GM23338 (cell line): ENCODE measurements around the gene CPNE5. TPM values are rescaled to one million over a fixed set of nuclear protein-coding genes. Genes with fewer than 3 reads are reported as not detected.

ENCODE experiments used
- ATAC-seq: fragments of 200-7000 bp; cut with Tn5 transposase; 3 replicates; pipeline ENCODE4 v1.9.1; 2020
- DNase-seq: peaks from one replicate; pipeline ENCODE4 v3.0.0-alpha.2; 2015; ENCODE audit warnings: low spot score
- H2AFZ ChIP-seq: fragments of 200-600 bp; sonication (generic); 2 replicates; pipeline ENCODE4 v1.8.0; 2016; ENCODE audit warnings: antibody characterized with exemption, mild to moderate bottlenecking, moderate library complexity
- H3F3A ChIP-seq: fragments of 200-600 bp; sonication (generic); replicated peaks from 2 replicates; pipeline ENCODE4 v1.8.0; 2017; ENCODE audit warnings: antibody characterized with exemption, mixed run types, low read depth
- H3K27ac ChIP-seq: fragments of 200-600 bp; sonication (generic); 2 replicates; pipeline ENCODE4 v1.6.1; 2016; ENCODE audit warnings: low read depth
- H3K27me3 ChIP-seq: fragments of 200-600 bp; sonication (generic); 2 replicates; pipeline ENCODE4 v1.8.0; 2016; ENCODE audit warnings: mild to moderate bottlenecking, mixed run types, moderate library complexity; ENCODE audit not compliant: insufficient read depth
- H3K36me3 ChIP-seq: fragments of 200-600 bp; sonication (generic); 2 replicates; pipeline ENCODE4 v1.8.0; 2016; ENCODE audit warnings: mild to moderate bottlenecking; ENCODE audit not compliant: insufficient read depth
- H3K4me1 ChIP-seq: fragments of 200-600 bp; sonication (generic); 2 replicates; pipeline ENCODE4 v1.8.0; 2016; ENCODE audit warnings: mild to moderate bottlenecking, moderate library complexity; ENCODE audit not compliant: insufficient read depth
- H3K4me2 ChIP-seq: fragments of 200-600 bp; sonication (generic); 2 replicates; pipeline ENCODE4 v1.7.1; 2017; ENCODE audit warnings: mixed run types
- H3K4me3 ChIP-seq: fragments of 200-600 bp; sonication (generic); 2 replicates; pipeline ENCODE4 v1.6.1; 2016; ENCODE audit warnings: mixed run types
- H3K79me2 ChIP-seq: fragments of 200-600 bp; sonication (generic); replicated peaks from 2 replicates; pipeline ENCODE4 v1.8.0; 2017; ENCODE audit warnings: mild to moderate bottlenecking; ENCODE audit not compliant: insufficient read depth
- H3K9me2 ChIP-seq: fragments of 200-600 bp; sonication (generic); 2 replicates; pipeline ENCODE4 v1.8.0; 2017; ENCODE audit not compliant: insufficient read depth
- H4K20me1 ChIP-seq: fragments of 200-600 bp; sonication (generic); replicated peaks from 2 replicates; pipeline ENCODE4 v1.8.0; 2017; ENCODE audit warnings: mild to moderate bottlenecking; ENCODE audit not compliant: insufficient read depth
- H3K27ac Mint-ChIP-seq: 2 replicates; pipeline ENCODE4 v1.8.0; 2020; ENCODE audit warnings: inconsistent platforms, mild to moderate bottlenecking, moderate library complexity, mixed read lengths
- H3K27me3 Mint-ChIP-seq: 3 replicates; pipeline ENCODE4 v1.8.0; 2022; ENCODE audit warnings: low read depth, mild to moderate bottlenecking, moderate library complexity, mixed read lengths, inconsistent platforms; ENCODE audit not compliant: insufficient read depth, poor library complexity
- H3K36me3 Mint-ChIP-seq: 3 replicates; pipeline ENCODE4 v1.8.0; 2021; ENCODE audit warnings: low read depth, mild to moderate bottlenecking, inconsistent platforms, moderate library complexity, mixed read lengths
- H3K4me1 Mint-ChIP-seq: 3 replicates; pipeline ENCODE4 v1.8.0; 2020; ENCODE audit warnings: mild to moderate bottlenecking, inconsistent platforms, mixed read lengths
- H3K4me3 Mint-ChIP-seq: 3 replicates; pipeline ENCODE4 v1.8.0; 2021; ENCODE audit warnings: moderate library complexity, mild to moderate bottlenecking, inconsistent platforms, mixed read lengths
- H3K9me3 Mint-ChIP-seq: 3 replicates; pipeline ENCODE4 v1.8.0; 2020; ENCODE audit warnings: moderate library complexity, mild to moderate bottlenecking, inconsistent platforms, mixed read lengths
- CREB1 ChIP-seq: fragments of 250-450 bp; sonication (Bioruptor Pico); IDR thresholded peaks from 2 replicates; pipeline ENCODE4 v1.5.0; 2020; ENCODE audit warnings: low read depth, mild to moderate bottlenecking, moderate library complexity
- ETS1 ChIP-seq: IDR thresholded peaks from 2 replicates; pipeline ENCODE4 v1.6.1; 2016; ENCODE audit warnings: antibody characterized with exemption
- EZH2 ChIP-seq: fragments of 200-600 bp; sonication (generic); IDR thresholded peaks from one replicate; pipeline ENCODE4 v1.8.0; 2017; ENCODE audit warnings: antibody characterized with exemption, mild to moderate bottlenecking, low read depth; ENCODE audit not compliant: unreplicated experiment
- EZH2phosphoT487 ChIP-seq: fragments of 200-600 bp; sonication (generic); IDR thresholded peaks from one replicate; pipeline ENCODE4 v1.8.1; 2018; ENCODE audit warnings: antibody characterized with exemption; ENCODE audit not compliant: unreplicated experiment
- JUNB ChIP-seq: IDR thresholded peaks from one replicate; pipeline ENCODE4 v1.6.1; 2016; ENCODE audit warnings: antibody characterized with exemption; ENCODE audit not compliant: unreplicated experiment
- NANOG ChIP-seq: IDR thresholded peaks from 2 replicates; pipeline ENCODE4 v1.6.1; 2016; ENCODE audit warnings: antibody characterized with exemption, borderline replicate concordance
- POLR2AphosphoS5 ChIP-seq: IDR thresholded peaks from 2 replicates; pipeline ENCODE4 v1.6.1; 2016; ENCODE audit warnings: antibody characterized with exemption, low read depth
- STAT1 ChIP-seq: IDR thresholded peaks from one replicate; pipeline ENCODE4 v1.6.1; 2016; ENCODE audit warnings: antibody characterized with exemption; ENCODE audit not compliant: unreplicated experiment
- ZNF114 ChIP-seq: fragments of 250-450 bp; sonication (Bioruptor Pico); IDR thresholded peaks from 2 replicates; pipeline ENCODE4 v1.5.0; 2020; ENCODE audit warnings: mild to moderate bottlenecking, moderate library complexity
- ZNF331 ChIP-seq: fragments of 250-450 bp; sonication (Bioruptor Pico); IDR thresholded peaks from 2 replicates; pipeline ENCODE4 v1.5.0; 2020; ENCODE audit warnings: low read depth, mild to moderate bottlenecking, moderate library complexity
- ZNF462 ChIP-seq: fragments of 250-450 bp; sonication (Bioruptor Pico); IDR thresholded peaks from 2 replicates; pipeline ENCODE4 v1.5.0; 2020; ENCODE audit warnings: mild to moderate bottlenecking, moderate library complexity
- polyA plus RNA-seq: library from polyadenylated mRNA; unstranded; fragments of >200 nt; fragmentation: Nextera tagmentation; extraction: Ambion mirVana; gene quantifications from 2 replicates; pipeline ENCODE4 v1.2.1, GENCODE V29; 2016
- total RNA-seq: library from RNA; depleted of rRNA; stranded (reverse); fragments of >200 nt; shearing (Covaris generic); gene quantifications from 2 replicates; pipeline ENCODE4 v1.2.3, GENCODE V29; 2014
- TF ChIP-seq, protein P1 (sequence below): IDR thresholded peaks from one replicate; pipeline ENCODE4 v1.6.1; 2018; ENCODE audit warnings: antibody characterized with exemption; ENCODE audit not compliant: unreplicated experiment
- TF ChIP-seq, protein P2 (sequence below), 2 experiments: fragments of 200-600 bp in 1 of 2; sonication (generic) in 1 of 2; conservative IDR thresholded peaks; 2 replicates each; pipeline versions ENCODE4 v1.5.1 to v1.6.1; 2016 to 2017; ENCODE audit warnings: antibody characterized with exemption in 2 of 2, low read depth in 2 of 2, mild to moderate bottlenecking in 2 of 2, moderate library complexity in 1 of 2

CPNE5 gene
- total and polyA plus RNA-seq, 2 experiments from 2014 or later = 0.14 to 0.42 TPM

- Mint-ChIP-seq H3K9me3 (no peaks in the 10 kb centered on the region), H3K27me3 (peaks cover 1% of the 10 kb centered on the region), H3K4me1 (peaks cover 2% of the 10 kb centered on the region; the same call in 2 of the 3 replicates), H3K27ac (no peak overlapping the region), H3K4me3 (no peak overlapping the region), H3K36me3 (no peaks in the 10 kb centered on the region)
- Histone ChIP-seq H3K4me2 (no peak overlapping the region), H4K20me1 (no peaks in the 10 kb centered on the region), H3K79me2 (no peaks in the 10 kb centered on the region), H2AFZ (peak overlapping the region; percentile 52; the same call in 1 of the 2 replicates), H3K4me3 (no peak overlapping the region), H3F3A (no peaks in the 10 kb centered on the region), H3K36me3 (no peaks in the 10 kb centered on the region), H3K4me1 (no peaks in the 10 kb centered on the region), H3K27ac (no peak overlapping the region), H3K9me2 (no peaks in the 10 kb centered on the region), H3K27me3 (no peaks in the 10 kb centered on the region)
- no peak for DNase-seq
- ATAC-seq = no peak
- TF ChIP-seq STAT1 (no peak), ZNF331 (no peak), ZNF114 (CRISPR knock-in tag) (no peak), ETS1 (no peak), JUNB (no peak), NANOG (no peak), ZNF462 (CRISPR knock-in tag) (no peak), CREB1 (CRISPR knock-in tag) (no peak), EZH2 (no peak), EZH2phosphoT487 (no peak), POLR2AphosphoS5 (no peak)
- TF ChIP-seq, protein P1, sequence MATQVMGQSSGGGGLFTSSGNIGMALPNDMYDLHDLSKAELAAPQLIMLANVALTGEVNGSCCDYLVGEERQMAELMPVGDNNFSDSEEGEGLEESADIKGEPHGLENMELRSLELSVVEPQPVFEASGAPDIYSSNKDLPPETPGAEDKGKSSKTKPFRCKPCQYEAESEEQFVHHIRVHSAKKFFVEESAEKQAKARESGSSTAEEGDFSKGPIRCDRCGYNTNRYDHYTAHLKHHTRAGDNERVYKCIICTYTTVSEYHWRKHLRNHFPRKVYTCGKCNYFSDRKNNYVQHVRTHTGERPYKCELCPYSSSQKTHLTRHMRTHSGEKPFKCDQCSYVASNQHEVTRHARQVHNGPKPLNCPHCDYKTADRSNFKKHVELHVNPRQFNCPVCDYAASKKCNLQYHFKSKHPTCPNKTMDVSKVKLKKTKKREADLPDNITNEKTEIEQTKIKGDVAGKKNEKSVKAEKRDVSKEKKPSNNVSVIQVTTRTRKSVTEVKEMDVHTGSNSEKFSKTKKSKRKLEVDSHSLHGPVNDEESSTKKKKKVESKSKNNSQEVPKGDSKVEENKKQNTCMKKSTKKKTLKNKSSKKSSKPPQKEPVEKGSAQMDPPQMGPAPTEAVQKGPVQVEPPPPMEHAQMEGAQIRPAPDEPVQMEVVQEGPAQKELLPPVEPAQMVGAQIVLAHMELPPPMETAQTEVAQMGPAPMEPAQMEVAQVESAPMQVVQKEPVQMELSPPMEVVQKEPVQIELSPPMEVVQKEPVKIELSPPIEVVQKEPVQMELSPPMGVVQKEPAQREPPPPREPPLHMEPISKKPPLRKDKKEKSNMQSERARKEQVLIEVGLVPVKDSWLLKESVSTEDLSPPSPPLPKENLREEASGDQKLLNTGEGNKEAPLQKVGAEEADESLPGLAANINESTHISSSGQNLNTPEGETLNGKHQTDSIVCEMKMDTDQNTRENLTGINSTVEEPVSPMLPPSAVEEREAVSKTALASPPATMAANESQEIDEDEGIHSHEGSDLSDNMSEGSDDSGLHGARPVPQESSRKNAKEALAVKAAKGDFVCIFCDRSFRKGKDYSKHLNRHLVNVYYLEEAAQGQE = no peak
- TF ChIP-seq, protein P2, sequence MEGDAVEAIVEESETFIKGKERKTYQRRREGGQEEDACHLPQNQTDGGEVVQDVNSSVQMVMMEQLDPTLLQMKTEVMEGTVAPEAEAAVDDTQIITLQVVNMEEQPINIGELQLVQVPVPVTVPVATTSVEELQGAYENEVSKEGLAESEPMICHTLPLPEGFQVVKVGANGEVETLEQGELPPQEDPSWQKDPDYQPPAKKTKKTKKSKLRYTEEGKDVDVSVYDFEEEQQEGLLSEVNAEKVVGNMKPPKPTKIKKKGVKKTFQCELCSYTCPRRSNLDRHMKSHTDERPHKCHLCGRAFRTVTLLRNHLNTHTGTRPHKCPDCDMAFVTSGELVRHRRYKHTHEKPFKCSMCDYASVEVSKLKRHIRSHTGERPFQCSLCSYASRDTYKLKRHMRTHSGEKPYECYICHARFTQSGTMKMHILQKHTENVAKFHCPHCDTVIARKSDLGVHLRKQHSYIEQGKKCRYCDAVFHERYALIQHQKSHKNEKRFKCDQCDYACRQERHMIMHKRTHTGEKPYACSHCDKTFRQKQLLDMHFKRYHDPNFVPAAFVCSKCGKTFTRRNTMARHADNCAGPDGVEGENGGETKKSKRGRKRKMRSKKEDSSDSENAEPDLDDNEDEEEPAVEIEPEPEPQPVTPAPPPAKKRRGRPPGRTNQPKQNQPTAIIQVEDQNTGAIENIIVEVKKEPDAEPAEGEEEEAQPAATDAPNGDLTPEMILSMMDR (conservative IDR thresholded peaks at IDR 0.05; ENCODE audit: low read depth in 2 of 2) = no peak
Measured at GRCh38 chr6:36695414-36695813, 143.8 kb downstream of the CPNE5 start.
